ENCODE measurements around the gene CLIP1. TPM values are rescaled to one million over a fixed set of nuclear protein-coding genes. Genes with fewer than 3 reads are reported as not detected.

CLIP1 gene
- total RNA-seq, 1 experiment from 2014 or later = 23.1 TPM

GRCh38 chr12:122356192-122356635 is 66.3 kb downstream of the CLIP1 start:
- DNase-seq (ENCODE audit: low read depth) = peak; percentile 55

GRCh38 chr12:122355706-122356105 is 66.8 kb downstream of the CLIP1 start:
- no peak for DNase-seq (ENCODE audit: low read depth)

- DNase-seq (ENCODE audit: low read depth) = no peak
Measured at GRCh38 chr12:122354958-122355641, 67.4 kb downstream of the CLIP1 start.

GRCh38 chr12:122352394-122352793 is 70.1 kb downstream of the CLIP1 start:
- DNase-seq (ENCODE audit: low read depth) = no peak

- DNase-seq (ENCODE audit: low read depth) = no peak
Measured at GRCh38 chr12:122350141-122350848, 72.2 kb downstream of the CLIP1 start.

- DNase-seq (ENCODE audit: low read depth) = no peak
Measured at GRCh38 chr12:122349078-122349477, 73.4 kb downstream of the CLIP1 start.

- DNase-seq (ENCODE audit: low read depth) = no peak
Measured at GRCh38 chr12:122348505-122348904, 74.0 kb downstream of the CLIP1 start.

GRCh38 chr12:122346054-122346453 is 76.4 kb downstream of the CLIP1 start:
- no peak for DNase-seq (ENCODE audit: low read depth)

- DNase-seq (ENCODE audit: low read depth) = no peak
Measured at GRCh38 chr12:122345042-122345441, 77.4 kb downstream of the CLIP1 start.

- peak; percentile 23 for DNase-seq (ENCODE audit: low read depth)
Measured at GRCh38 chr12:122336015-122336946, 86.2 kb downstream of the CLIP1 start.

GRCh38 chr12:122333142-122334087 is 89.1 kb downstream of the CLIP1 start:
- DNase-seq (ENCODE audit: low read depth) = no peak

DNA sequence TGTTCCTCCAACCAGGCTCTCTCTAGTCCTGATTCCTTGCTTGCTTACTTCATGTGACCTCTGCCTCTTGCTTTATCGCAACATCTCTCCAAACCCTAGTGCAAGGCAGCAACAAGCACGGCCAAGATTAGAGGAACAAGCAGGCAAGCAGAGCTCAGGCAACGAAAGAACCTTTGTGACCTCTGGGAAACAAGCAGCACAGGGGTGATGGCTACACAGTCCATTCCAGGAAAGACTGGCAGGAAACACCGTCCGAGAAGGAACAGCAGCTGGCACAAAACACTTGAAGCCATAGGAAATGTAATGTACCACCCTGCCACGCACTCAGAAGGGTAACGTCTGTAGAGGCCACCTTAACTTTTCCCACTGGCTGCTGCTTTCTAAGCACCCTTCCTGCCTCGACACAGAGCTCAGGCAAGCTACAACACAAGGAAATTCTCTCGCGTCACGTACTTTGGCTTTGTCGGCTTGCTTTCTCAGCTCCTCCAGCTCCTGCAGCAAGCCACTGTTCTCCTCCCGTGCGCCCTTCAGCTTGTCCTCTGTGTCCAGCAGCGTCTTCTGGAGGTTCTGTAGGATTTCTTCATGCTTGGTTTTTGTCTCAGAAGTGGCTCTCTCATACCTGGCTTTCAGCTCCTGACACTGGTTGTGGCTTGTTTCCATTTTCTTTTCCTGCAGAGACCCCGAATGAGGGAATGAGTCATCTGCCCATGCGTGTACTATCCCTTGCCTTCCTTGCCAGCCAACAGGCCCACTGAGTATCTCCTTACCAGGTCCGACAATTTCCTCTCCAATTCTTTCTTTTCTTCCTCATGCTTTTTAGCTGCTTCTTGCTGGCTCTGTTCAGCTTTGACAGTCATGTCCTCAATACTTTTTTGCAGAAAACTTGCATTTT is 94.7 kb downstream of the CLIP1 start:
- no peak for DNase-seq (ENCODE audit: low read depth)

GRCh38 chr12:122327014-122327413 is 95.5 kb downstream of the CLIP1 start:
- no peak for DNase-seq (ENCODE audit: low read depth)

GRCh38 chr12:122326586-122326985 is 95.9 kb downstream of the CLIP1 start:
- DNase-seq (ENCODE audit: low read depth) = no peak

GRCh38 chr12:122323311-122324019 is 99.0 kb downstream of the CLIP1 start:
- no peak for DNase-seq (ENCODE audit: low read depth)

DNA sequence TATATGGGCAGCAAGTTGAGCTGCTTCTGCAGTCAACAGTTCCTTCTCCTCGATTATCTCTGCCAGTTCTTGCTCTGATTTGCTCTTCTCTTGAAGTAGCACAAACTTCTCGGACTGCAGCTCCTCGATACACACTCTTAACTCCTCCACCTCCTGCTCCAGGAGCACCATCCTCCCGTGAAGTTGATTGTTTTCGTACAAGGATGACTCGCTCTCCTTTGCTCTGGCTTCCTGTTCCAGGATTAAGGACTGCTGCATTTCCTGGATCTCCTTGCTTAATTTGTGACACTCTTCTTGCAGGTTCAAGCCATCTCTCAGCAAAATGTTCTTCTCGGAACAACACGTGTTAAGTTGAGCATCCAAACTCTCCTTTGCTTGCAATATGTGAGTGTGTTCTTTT is 100.0 kb downstream of the CLIP1 start:
- DNase-seq (ENCODE audit: low read depth) = no peak

DNA sequence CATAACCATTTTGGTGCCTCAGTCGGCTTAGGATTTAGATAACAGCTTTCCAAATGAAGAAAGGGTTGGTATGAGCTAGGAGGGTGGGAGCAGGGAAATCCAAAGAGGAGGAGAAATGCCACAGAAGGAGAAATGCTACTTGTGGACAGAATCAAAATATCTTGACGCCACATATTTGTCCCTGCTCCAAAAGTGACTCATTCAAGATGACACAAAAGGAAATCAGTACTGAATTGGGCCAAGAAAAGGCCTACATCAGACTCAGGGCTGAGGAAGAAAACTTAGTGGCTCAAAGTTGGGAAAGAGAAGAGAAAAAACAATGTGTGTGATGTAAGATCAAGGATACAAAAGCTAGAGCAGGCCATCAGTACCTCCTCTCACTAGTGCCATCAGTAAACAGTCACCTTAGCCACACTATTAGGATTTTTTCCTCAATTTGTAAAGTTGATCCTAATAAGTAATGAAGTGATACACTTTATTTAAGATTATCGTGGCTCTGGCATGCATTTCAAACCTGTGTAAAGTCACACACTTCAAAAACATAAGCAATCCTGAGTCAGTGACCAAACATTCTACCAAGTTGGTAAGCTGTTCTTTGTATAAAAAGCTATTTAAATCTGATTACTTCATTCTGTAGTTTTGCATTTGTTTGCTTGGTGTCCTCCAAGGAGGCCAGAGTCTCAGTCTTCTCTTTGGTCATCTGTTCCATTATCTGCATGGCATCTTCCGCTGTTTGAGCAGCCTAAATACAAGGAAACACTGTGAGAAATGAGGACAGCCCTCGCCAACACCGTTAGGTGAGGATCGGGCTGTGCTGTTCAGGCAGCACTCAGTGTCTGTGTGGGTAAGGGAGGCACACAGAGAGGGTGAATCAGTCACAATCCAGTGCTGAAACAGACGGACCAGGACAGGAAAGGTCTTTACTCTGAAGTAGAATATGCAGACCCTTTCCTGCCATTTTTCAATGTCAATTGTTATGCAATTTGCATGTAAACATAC is 103.6 kb downstream of the CLIP1 start:
- DNase-seq (ENCODE audit: low read depth) = peak; percentile 68

- DNase-seq (ENCODE audit: low read depth) = no peak
Measured at GRCh38 chr12:122312926-122313325, 109.5 kb downstream of the CLIP1 start.

All from RPMI7951 (cell line).